ENCODE data around the gene ZNF385B. TPM values are rescaled to one million over a fixed set of nuclear protein-coding genes. Genes with fewer than 3 reads are reported as not detected.

Gene ZNF385B
- total RNA-seq, 4 donors from 2014 or later = 0.41 to 3.3 TPM; not detected in 2

DNA sequence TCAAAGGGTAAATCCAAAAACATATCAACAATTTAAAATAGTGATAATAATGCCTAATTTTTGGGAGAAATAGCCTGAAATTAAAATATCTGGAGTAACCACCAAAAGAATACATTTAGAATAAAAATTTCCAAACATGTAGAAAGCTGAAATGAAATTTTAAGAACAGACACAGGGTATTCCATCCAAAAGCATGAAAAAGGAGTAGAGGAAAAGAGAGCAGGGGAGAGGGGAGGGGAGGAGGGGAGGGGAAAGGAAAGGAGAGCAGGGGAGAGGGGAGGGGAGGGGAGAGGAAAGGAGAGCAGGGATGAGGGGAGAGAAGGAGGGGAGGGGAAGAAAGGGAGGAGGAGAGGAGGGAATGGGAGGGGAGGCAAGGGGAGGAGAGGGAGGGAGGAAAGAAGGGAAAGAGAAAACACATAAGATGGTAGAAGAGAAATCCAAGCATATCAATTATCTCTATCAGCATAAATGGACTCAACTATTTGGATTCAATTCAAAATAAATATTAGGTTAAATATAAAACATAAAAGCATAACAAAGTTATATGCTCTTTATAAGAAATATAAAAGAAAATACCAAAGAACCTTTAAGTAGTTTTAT is 141.1 kb downstream of the ZNF385B start:
- intact Hi-C loops (cut with DNase I; ENCODE audit: low total_unique reads) = no loop called here
- H3K4me1 ChIP-seq = no peaks in the 10 kb centered on the region
- no peak for DNase-seq
- H3K27ac ChIP-seq = no peak overlapping the region
- no peaks in the 10 kb centered on the region for H3K36me3 ChIP-seq
- H3K9me3 ChIP-seq = no peaks in the 10 kb centered on the region
- no peaks in the 10 kb centered on the region for H3K27me3 ChIP-seq
- H3K4me3 ChIP-seq = no peak overlapping the region
- no peak for TF ChIP-seq POLR2A (IDR thresholded peaks at IDR 0.05)
- TF ChIP-seq CTCF (IDR thresholded peaks at IDR 0.05) = no peak

DNA sequence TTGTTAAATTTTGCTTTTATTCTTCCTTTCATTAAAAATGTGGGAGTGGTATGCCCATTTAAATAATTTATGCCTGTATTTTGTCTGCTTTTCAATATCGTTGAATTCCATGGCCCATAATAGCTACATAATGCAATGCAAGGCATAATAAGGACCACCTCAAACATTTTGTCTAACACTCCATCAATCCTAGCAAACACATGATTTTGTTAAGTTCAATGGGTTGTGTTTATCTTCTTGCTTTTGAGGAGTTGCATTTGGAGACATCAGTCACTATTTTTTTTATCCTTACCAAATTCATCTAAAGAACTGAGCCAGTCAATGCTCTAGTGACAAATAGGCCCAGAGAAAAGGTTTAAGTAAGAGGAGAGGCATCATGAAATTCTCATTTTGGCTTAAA is 145.5 kb downstream of the ZNF385B start:
- Histone ChIP-seq H3K4me1 (no peaks in the 10 kb centered on the region), H3K27me3 (no peaks in the 10 kb centered on the region), H3K27ac (no peak overlapping the region), H3K4me3 (no peak overlapping the region), H3K36me3 (no peaks in the 10 kb centered on the region), H3K9me3 (no peaks in the 10 kb centered on the region)
- no peak for DNase-seq
- intact Hi-C loops (cut with DNase I; ENCODE audit: low total_unique reads) = no loop called here
- TF ChIP-seq POLR2A (IDR thresholded peaks at IDR 0.05) (no peak), CTCF (IDR thresholded peaks at IDR 0.05) (no peak)

GRCh38 chr2:179715196-179715595 is 146.2 kb downstream of the ZNF385B start:
- Histone ChIP-seq H3K36me3 (no peaks in the 10 kb centered on the region), H3K4me3 (no peak overlapping the region), H3K9me3 (no peaks in the 10 kb centered on the region), H3K27ac (no peak overlapping the region), H3K27me3 (no peaks in the 10 kb centered on the region), H3K4me1 (no peaks in the 10 kb centered on the region)
- intact Hi-C loops (cut with DNase I; ENCODE audit: low total_unique reads) = no loop called here
- TF ChIP-seq CTCF (IDR thresholded peaks at IDR 0.05) = no peak
- no peak for DNase-seq

- TF ChIP-seq CTCF (IDR thresholded peaks at IDR 0.05) = no peak
- TF ChIP-seq POLR2A (IDR thresholded peaks at IDR 0.05) = no peak
- H3K4me1 ChIP-seq = no peaks in the 10 kb centered on the region
- H3K4me3 ChIP-seq = no peak overlapping the region
- DNase-seq = no peak
- no peaks in the 10 kb centered on the region for H3K9me3 ChIP-seq
- H3K27ac ChIP-seq = no peak overlapping the region
- no peaks in the 10 kb centered on the region for H3K27me3 ChIP-seq
- intact Hi-C loops (cut with DNase I; ENCODE audit: low total_unique reads) = no loop called here
- H3K36me3 ChIP-seq = no peaks in the 10 kb centered on the region
These were observed 148.6 kb downstream of the ZNF385B start for GRCh38 chr2:179712825-179713224.

GRCh38 chr2:179711375-179711774 is 150.0 kb downstream of the ZNF385B start:
- no peak for DNase-seq
- no peaks in the 10 kb centered on the region for H3K4me1 ChIP-seq
- no peak overlapping the region for H3K27ac ChIP-seq
- no peaks in the 10 kb centered on the region for H3K36me3 ChIP-seq
- H3K27me3 ChIP-seq = no peaks in the 10 kb centered on the region
- no peaks in the 10 kb centered on the region for H3K9me3 ChIP-seq
- TF ChIP-seq CTCF (IDR thresholded peaks at IDR 0.05) = no peak
- TF ChIP-seq POLR2A (IDR thresholded peaks at IDR 0.05) = no peak
- intact Hi-C loops (cut with DNase I; ENCODE audit: low total_unique reads) = no loop called here
- no peak overlapping the region for H3K4me3 ChIP-seq

Data from uterus (tissue), 4 donors.